ENCODE data around the gene KIAA1671. TPM values are rescaled to one million over a fixed set of nuclear protein-coding genes. Genes with fewer than 3 reads are reported as not detected.
A peak's percentile ranks its signal among the peaks of the same experiment; 100 is the strongest.

KIAA1671 gene
- total RNA-seq, 4 donors from 2014 or later = 30.6 to 52.7 (median 39.9) TPM

GRCh38 chr22:25100402-25100801 is 147.9 kb downstream of the KIAA1671 start:
- 94 to 95% methylated on average over 4 of the region's 4 CpGs for WGBS, 2 donors

GRCh38 chr22:25100948-25101347 is 148.4 kb downstream of the KIAA1671 start:
- TF ChIP-seq CTCF (IDR thresholded peaks at IDR 0.05) = no peak
- no peak for TF ChIP-seq EP300 (IDR thresholded peaks at IDR 0.05)
- TF ChIP-seq POLR2A (IDR thresholded peaks at IDR 0.05) = no peak
- peak overlapping the region in 1 of 4 donors; percentile 50 for H3K27ac ChIP-seq
- 21 to 52% methylated on average over 5 of the region's 5 CpGs for WGBS, 2 donors
- no peak for DNase-seq (ENCODE audit: low spot score in 2 of 2)
- no peaks in the 10 kb centered on the region for H3K27me3 ChIP-seq
- H3K4me3 ChIP-seq = no peak overlapping the region
- no peaks in the 10 kb centered on the region for H3K9me3 ChIP-seq
- no peaks in the 10 kb centered on the region for H3K36me3 ChIP-seq
- peaks cover 0 to 16% (median 0%) of the 10 kb centered on the region in 4 donors for H3K4me1 ChIP-seq

More at GRCh38 chr22:25100402-25100801, 147.9 kb downstream of the KIAA1671 start:
- TF ChIP-seq CTCF (IDR thresholded peaks at IDR 0.05) (no peak), EP300 (IDR thresholded peaks at IDR 0.05) (no peak), POLR2A (IDR thresholded peaks at IDR 0.05) (no peak)
- H3K36me3 ChIP-seq = no peaks in the 10 kb centered on the region
- no peak overlapping the region for H3K4me3 ChIP-seq
- DNase-seq (ENCODE audit: low spot score in 2 of 2) = no peak
- no peaks in the 10 kb centered on the region for H3K9me3 ChIP-seq
- no peak overlapping the region for H3K27ac ChIP-seq
- H3K4me1 ChIP-seq = peaks cover 0 to 16% (median 0%) of the 10 kb centered on the region in 4 donors
- no peaks in the 10 kb centered on the region for H3K27me3 ChIP-seq

- Histone ChIP-seq H3K36me3 (no peaks in the 10 kb centered on the region), H3K4me1 (peaks cover 0 to 16% (median 0%) of the 10 kb centered on the region in 4 donors), H3K27me3 (no peaks in the 10 kb centered on the region), H3K4me3 (no peak overlapping the region), H3K9me3 (no peaks in the 10 kb centered on the region), H3K27ac (no peak overlapping the region)
- TF ChIP-seq POLR2A (IDR thresholded peaks at IDR 0.05) (no peak), CTCF (IDR thresholded peaks at IDR 0.05) (no peak), EP300 (IDR thresholded peaks at IDR 0.05) (no peak)
- whole genome bisulfite sequencing, 2 donors = 83 to 94% methylated on average over 4 of the region's 4 CpGs
- no peak for DNase-seq (ENCODE audit: low spot score in 2 of 2)
These were observed 149.0 kb downstream of the KIAA1671 start for GRCh38 chr22:25101501-25101900.

GRCh38 chr22:25101986-25102385 is 149.5 kb downstream of the KIAA1671 start:
- no peak for TF ChIP-seq EP300 (IDR thresholded peaks at IDR 0.05)
- no peak for TF ChIP-seq CTCF (IDR thresholded peaks at IDR 0.05)
- no peak for TF ChIP-seq POLR2A (IDR thresholded peaks at IDR 0.05)
- H3K27me3 ChIP-seq = no peaks in the 10 kb centered on the region
- H3K36me3 ChIP-seq = no peaks in the 10 kb centered on the region
- peaks cover 0 to 16% (median 0%) of the 10 kb centered on the region in 4 donors for H3K4me1 ChIP-seq
- H3K4me3 ChIP-seq = no peak overlapping the region
- DNase-seq (ENCODE audit: low spot score in 2 of 2) = no peak
- no peaks in the 10 kb centered on the region for H3K9me3 ChIP-seq
- H3K27ac ChIP-seq = no peak overlapping the region
- WGBS, 2 donors = 93% methylated on average over 4 of the region's 4 CpGs

- H3K36me3 ChIP-seq = no peaks in the 10 kb centered on the region
- no peaks in the 10 kb centered on the region for H3K9me3 ChIP-seq
- TF ChIP-seq EP300 (IDR thresholded peaks at IDR 0.05) = no peak
- TF ChIP-seq POLR2A (IDR thresholded peaks at IDR 0.05) = no peak
- no peak for TF ChIP-seq CTCF (IDR thresholded peaks at IDR 0.05)
- no peaks in the 10 kb centered on the region for H3K27me3 ChIP-seq
- H3K27ac ChIP-seq = no peak overlapping the region
- no peak overlapping the region for H3K4me3 ChIP-seq
- no peak for DNase-seq (ENCODE audit: low spot score in 2 of 2)
- WGBS, 2 donors = 81 to 83% methylated on average over 10 of the region's 10 CpGs
- peaks cover 0 to 16% (median 0%) of the 10 kb centered on the region in 4 donors for H3K4me1 ChIP-seq
These were observed 150.2 kb downstream of the KIAA1671 start for GRCh38 chr22:25102722-25103121.
